NCI-H1436 (cell line): ENCODE measurements around the gene ENO3.
"Not testable (repeated sequence)": the region's sequence is repeated elsewhere in the genome, so short reads cannot be mapped to it uniquely, and the experiment has no call there.

Experiments
- DNase-seq: peaks from one replicate; lab custom pipeline; 2025; lab: John Stamatoyannopoulos, UW

The ENO3 gene

DNA sequence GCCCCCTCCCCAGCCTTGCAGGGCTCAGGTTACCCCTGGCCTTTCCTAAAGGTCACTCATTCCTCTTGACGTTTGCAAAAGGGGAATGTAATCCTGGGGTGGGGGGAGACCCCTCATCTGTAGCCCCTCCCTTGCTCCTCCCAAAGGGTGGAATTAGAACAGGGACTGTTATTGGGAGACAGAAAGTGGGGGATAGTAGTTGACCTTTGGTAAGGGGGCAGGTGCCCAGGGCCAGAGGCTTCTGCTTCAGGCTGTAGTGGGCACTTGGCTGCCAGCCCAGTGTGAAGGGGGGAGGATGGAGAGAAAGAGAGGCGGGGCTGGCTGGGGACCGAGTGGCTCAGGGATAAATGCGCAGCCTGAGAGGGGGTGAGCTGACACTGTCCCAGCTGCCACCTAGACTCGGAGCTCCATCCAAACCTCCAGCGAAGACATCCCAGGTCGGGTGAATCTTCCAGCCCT is at the start of gene ENO3:
Gene ENO3, plus strand, starts transcription at position 374 of the 459 bp plus-strand sequence. CDS start 711 bp downstream, outside the sequence.
- DNase-seq = no peak

DNA sequence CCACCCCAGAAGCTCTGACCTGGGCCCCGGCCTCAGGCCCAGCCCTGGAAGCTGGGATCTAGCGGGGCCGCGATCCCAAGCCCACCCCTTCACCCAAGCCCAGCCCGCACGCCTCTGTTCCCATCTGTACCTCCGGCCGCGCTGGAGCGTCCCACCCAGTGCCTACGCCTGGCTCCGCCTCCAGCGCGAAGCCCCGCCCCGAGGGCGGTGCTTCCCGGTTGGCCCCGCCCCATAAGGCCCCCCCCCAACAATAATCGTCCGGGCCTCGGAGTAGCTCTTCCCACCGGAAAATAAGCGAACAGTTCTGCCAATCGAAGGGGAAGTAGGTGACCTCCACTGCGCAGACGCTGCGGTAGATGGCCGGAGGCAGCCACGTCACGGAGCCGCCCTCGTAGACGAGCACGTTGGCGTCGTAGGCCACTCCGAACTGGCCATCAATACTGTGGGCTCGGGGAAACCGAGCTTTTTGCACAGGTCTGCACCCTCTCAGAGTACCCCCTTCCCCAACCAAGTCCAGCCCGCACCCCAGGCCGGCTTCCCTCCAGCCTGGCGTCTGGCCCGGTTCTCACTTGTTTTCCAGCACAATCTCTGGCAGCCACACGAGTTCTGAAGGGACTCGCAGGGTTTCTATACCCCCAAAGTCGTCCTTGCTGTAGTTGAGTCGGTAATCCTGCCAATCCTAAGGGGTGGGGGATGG is 49.1 kb upstream of the ENO3 start:
- DNase-seq = no peak

DNA sequence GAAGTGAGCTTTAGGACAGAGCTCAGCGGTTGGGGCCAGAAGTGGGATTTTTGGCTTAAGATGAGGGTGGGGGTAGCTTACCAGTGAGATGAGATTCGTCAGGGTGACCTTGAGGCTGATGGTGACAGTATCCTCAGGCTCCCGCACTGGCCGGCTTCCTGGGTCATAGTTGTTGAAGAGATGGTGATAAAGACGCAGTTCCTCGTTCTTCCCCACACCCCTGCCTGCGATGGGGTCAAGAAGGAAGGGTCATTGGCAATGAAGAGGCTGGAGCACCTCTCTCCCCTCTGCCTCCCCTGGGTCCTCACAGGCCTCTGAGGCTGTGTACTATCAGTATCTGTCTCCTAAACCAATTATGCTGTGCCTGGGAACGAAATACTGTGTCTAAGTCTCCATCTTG is 48.4 kb upstream of the ENO3 start:
- no peak for DNase-seq

DNA sequence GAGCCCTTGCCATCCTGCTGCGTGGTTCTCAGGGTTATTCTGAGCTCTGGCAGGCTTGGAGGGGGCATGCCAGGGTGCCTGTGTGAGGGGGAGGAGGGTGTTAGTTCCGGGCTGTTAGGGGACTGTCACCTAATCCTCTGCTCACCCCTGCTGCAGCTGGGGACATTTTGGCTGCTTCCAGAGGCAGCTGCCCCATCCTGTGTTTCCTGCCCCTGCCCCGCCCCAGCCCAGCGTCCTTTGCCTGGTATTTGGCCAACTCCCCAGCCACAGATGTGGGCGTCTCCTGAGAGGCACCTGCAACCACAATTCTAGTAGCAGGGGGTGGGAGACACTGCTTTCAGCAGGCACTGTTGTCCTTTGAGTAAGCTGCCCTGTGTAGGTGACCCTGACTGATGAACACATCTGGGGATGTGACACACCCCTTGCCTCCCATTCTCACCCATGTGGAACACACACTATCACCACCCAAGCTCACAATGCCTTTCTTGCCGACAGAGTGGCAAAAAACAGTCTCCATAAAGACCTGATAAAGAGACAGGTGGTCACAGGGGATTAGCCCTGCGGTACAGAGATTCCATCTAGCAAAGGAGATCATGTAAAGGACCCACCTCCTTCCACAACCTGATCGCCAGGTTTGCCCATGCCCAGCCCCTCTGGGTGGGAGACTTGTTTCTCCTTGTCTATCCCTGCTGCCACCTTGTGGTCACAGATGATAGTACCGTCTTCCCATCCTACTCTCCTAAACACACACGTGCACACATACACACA is 47.7 kb upstream of the ENO3 start, which contains the start of gene CHRNE:
Gene CHRNE, minus strand, starts transcription at position 48 of the 768 bp plus-strand sequence. Its CDS starts 35 bp downstream, at position 13.
- peak; percentile 81 for DNase-seq

DNA sequence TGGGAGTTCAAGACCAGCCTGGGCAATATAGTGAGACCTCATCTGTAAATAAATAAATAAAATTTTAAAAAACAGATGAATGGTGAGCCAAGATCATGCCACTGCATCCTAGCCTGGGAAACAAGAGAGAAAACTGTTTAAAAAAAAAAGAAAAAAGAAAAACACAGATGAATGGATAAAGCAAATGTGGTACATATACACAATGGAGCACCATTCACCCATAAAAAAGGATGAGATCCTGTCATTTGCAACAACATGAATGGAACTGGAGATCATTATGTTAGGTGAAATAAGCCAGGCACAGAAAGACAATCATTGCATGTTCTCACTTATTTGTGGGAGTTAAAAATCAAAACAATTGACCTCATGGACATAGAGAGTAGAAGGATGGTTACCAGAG is 44.3 kb upstream of the ENO3 start:
- not testable (repeated sequence) for DNase-seq

DNA sequence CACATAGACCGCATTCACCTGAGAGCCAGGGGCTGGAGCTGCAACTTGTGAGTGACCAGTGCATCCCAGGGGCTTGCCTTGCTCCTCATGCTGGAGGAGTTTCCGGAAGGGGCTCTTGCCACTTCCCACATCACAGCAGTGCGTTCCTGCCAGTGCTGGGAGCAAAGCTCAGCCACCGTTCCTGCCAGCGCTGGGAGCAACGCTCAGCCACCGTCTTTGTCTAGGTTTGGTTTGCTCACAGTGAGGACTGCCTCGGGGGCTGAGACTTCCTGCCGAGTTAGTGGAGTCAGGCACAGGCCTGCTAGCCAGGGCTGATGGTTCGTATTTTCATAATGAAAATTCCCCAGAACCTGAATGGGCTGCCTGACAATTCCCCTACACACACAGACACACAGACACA is 42.6 kb upstream of the ENO3 start:
- no peak for DNase-seq

- peak; percentile 32 for DNase-seq
Observed at GRCh38 chr17:4908711-4909496, 42.0 kb upstream of the ENO3 start.

GRCh38 chr17:4913994-4914393 is 36.9 kb upstream of the ENO3 start:
- no peak for DNase-seq

DNA sequence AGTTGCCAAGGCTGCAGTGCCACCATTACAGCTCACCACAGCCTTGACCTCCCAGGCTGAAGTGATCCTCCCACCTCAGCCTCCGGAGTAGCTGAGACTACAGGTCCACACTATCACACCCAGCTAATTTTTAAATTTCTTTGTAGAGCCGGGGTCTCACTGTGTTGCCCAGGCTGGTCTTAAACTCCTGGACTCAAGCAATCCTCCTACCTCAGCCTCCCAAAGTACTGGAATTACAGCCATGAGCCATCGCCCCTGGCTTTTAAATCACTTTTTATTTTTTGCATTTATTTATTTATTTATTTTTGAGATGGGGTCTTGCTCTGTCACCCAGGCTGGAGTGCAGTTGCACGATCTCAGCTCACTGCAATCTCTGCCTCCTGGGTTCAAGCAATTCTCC is 36.4 kb upstream of the ENO3 start:
- not testable (repeated sequence) for DNase-seq

DNA sequence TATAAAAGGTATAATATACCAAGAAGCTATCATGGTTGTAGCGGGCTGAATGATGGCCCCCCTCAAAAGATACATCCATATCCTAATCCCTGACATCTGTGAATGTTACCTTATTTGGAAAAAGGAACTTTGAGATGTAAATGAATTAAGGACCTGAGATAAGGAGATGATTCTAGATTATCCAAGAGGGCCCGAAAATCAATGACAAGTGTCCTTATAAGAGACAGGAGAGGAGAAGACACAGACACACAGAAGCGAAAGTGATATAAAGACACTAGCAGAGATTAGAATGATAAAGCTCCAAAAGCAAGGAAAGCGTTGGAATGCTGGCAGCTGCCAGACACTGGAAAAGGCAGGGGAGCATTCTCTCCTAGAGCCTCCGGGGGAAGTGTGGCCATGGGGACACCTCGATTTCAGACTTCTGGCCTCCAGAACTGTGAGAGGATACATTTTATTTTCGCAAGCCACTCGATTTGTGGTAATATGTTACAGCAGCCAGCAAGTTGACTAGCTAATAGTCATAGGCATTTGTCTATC is 31.3 kb upstream of the ENO3 start:
- DNase-seq = no peak

DNA sequence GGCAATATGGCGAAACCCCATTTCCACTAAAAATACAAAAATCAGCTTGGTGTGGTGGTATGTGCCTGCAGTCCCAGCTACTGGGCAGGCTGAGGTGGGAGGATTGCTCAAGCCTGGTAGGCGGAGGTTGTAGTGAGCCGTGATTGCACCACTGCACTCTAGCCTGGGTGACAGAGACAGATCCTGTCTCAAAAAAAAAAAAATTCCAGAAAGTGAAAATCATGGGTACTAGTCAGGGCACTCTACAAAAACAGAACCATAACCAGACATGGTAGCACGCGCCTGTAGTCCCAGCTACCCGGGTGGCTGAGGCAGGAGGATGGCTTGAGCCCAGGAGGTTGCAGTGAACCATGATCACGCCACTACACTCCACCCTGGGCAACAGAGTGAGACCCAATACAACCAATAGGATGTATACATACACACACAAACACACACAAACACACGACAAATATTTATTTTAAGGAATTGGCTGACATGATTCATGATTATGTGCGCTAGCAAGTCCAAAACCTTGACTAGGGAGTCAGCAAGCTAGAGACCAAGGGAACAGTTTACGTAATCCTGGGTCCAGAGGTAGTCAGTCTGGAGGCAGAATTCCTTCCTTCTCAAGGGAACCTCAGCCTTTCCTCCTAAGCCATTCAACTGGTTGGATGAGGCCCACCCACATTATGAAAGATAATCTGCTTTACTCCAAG is 30.4 kb upstream of the ENO3 start:
- no peak for DNase-seq

DNA sequence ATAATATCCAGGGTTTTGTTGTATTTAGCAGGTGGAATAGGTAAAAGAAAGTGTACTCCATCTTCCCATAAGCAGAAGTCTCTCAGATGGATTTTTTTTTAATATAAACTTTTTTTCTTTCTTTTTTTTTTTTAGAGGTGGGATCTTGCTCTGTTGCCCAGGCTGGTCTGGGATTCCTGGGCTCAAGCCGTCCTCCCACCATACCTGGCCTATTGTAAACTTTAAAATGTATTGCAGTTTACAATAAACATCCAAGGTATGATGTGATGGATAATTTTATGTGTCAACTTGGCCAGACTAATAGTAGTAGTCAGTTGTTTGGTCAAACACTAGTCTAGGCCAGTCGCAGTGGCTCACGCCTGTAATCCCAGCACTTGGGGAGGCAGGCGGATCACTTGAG is 29.6 kb upstream of the ENO3 start:
- no peak for DNase-seq

- not testable (repeated sequence) for DNase-seq
Observed at GRCh38 chr17:4926577-4927335, 24.2 kb upstream of the ENO3 start.

- no peak for DNase-seq
Observed at GRCh38 chr17:4928881-4929280, 22.0 kb upstream of the ENO3 start.

DNA sequence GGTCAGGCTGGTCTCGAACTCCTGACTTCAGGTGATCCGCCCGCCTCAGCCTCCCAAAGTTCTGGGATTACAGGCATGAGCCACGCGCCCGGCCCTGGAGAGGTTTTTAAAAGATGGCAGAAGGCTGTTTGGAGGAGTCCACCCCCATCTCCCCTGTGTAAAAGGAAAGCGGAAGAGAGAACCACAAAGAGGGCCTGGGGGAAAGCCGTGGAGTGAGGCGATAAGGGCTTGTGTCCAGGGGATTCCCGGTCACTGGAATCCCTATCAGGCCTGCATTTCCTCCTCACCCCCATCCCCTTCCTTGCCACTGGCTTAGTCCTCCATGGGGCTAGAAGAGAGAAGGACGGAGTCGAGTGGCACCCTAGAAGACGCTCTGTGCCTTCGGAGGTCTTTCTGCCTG is 19.0 kb upstream of the ENO3 start, which contains the start of gene GP1BA:
Gene GP1BA, plus strand, starts transcription at position 315 of the 400 bp plus-strand sequence. CDS start 328 bp downstream, outside the sequence.
- no peak for DNase-seq

DNA sequence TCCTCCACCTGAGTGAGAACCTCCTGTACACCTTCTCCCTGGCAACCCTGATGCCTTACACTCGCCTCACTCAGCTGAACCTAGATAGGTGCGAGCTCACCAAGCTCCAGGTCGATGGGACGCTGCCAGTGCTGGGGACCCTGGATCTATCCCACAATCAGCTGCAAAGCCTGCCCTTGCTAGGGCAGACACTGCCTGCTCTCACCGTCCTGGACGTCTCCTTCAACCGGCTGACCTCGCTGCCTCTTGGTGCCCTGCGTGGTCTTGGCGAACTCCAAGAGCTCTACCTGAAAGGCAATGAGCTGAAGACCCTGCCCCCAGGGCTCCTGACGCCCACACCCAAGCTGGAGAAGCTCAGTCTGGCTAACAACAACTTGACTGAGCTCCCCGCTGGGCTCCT is 18.2 kb upstream of the ENO3 start:
- DNase-seq = no peak

DNA sequence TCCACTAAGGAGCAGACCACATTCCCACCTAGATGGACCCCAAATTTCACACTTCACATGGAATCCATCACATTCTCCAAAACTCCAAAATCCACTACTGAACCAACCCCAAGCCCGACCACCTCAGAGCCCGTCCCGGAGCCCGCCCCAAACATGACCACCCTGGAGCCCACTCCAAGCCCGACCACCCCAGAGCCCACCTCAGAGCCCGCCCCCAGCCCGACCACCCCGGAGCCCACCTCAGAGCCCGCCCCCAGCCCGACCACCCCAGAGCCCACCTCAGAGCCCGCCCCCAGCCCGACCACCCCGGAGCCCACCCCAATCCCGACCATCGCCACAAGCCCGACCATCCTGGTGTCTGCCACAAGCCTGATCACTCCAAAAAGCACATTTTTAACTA is 17.3 kb upstream of the ENO3 start:
- DNase-seq = no peak

GRCh38 chr17:4934173-4934979 is 16.5 kb upstream of the ENO3 start:
- DNase-seq = no peak

DNA sequence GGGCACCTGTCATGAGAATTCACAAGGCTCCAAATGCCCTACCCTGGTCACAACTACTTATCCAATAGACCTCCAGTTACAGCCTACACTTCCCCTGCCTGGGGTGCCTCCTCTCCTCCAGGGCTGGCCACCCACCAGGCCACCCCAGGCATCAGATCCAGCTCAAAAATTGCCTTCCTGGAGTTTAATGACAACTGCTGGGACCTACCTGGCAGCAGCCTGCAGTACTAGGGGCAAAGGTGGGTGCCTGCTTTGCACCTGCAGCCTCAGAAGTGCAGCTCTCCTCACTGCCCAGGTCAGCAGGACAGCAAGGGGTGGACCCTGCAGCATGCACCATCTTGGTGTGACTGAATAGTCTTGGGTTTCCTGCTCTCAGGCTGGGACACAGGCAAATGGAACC is 15.3 kb upstream of the ENO3 start:
- DNase-seq = no peak

- no peak for DNase-seq
Observed at GRCh38 chr17:4936436-4936835, 14.5 kb upstream of the ENO3 start.
